ENCODE measurements around the gene CRAMP1. TPM values are rescaled to one million over a fixed set of nuclear protein-coding genes. Genes with fewer than 3 reads are reported as not detected.

The CRAMP1 gene
- total and polyA plus RNA-seq, 2 of the 8 experiments (the other 6 are each of a cell fraction or from before 2014, with no cell fraction given): 19.2 to 23.2 TPM

GRCh38 chr16:1700246-1700645 is 88.1 kb downstream of the CRAMP1 start (continued):
- no peak for TF ChIP-seq CHD7 (IDR thresholded peaks at IDR 0.05; ENCODE audit: insufficient replicate concordance, low read length)
- no peak for TF ChIP-seq CTBP2 (IDR thresholded peaks at IDR 0.05; ENCODE audit: borderline replicate concordance, insufficient read depth, insufficient read length, low read length)
- no peak for TF ChIP-seq SIRT6 (IDR thresholded peaks at IDR 0.05; ENCODE audit: low read length)
- no peak for TF ChIP-seq BCL11A (IDR thresholded peaks at IDR 0.05; ENCODE audit: low read depth in 2 of 2, low read length in 2 of 2)
